Calu3 (cell line): ENCODE data around the gene RIOK2. TPM values are rescaled to one million over a fixed set of nuclear protein-coding genes. Genes with fewer than 3 reads are reported as not detected.
"Not testable (repeated sequence)": the region's sequence is repeated elsewhere in the genome, so short reads cannot be mapped to it uniquely, and the experiment has no call there.

Source experiments
- BruUV-seq: library from RNA; stranded (reverse); fragments of 400-500 nt; replicated peaks from 2 replicates; lab custom pipeline; 2021; lab: Mats Ljungman, UMichigan
- CTCF ChIA-PET: fragments of 300-600 bp; sonication (Branson Sonifier 250); formaldehyde crosslinking; loops from one replicate; lab custom pipeline; 2022; ENCODE audit warnings: antibody characterized with exemption; lab: Charles Lee
- DNase-seq: peaks from one replicate; pipeline ENCODE4 v3.0.0; 2022
- H3K27ac Mint-ChIP-seq: one replicate; pipeline ENCODE4 v1.8.0; 2022; ENCODE audit warnings: mixed read lengths; ENCODE audit not compliant: unreplicated experiment
- H3K27me3 Mint-ChIP-seq: one replicate; pipeline ENCODE4 v1.8.0; 2022; ENCODE audit warnings: mixed read lengths; ENCODE audit not compliant: unreplicated experiment
- H3K36me3 Mint-ChIP-seq: one replicate; pipeline ENCODE4 v1.8.0; 2022; ENCODE audit warnings: mild to moderate bottlenecking, moderate library complexity, mixed read lengths; ENCODE audit not compliant: insufficient read depth, unreplicated experiment
- H3K4me1 Mint-ChIP-seq: one replicate; pipeline ENCODE4 v1.8.0; 2022; ENCODE audit warnings: mild to moderate bottlenecking, low read depth, mixed read lengths; ENCODE audit not compliant: unreplicated experiment
- H3K4me3 Mint-ChIP-seq: one replicate; pipeline ENCODE4 v1.8.0; 2022; ENCODE audit warnings: mild to moderate bottlenecking, low read depth, moderate library complexity, mixed read lengths; ENCODE audit not compliant: unreplicated experiment
- H3K9me3 Mint-ChIP-seq: one replicate; pipeline ENCODE4 v1.8.0; 2022; ENCODE audit warnings: low read depth, mixed read lengths; ENCODE audit not compliant: unreplicated experiment
- CTCF ChIP-seq: fragments of 200-600 bp; IDR thresholded peaks from one replicate; pipeline ENCODE4 v1.8.0; 2022; ENCODE audit warnings: antibody characterized with exemption; ENCODE audit not compliant: unreplicated experiment
- intact Hi-C: fragments of 100-400 bp; cut with micrococcal nuclease; formaldehyde crosslinking; loops from one replicate; pipeline ENCODE4 v1.10.0; 2022; ENCODE audit not compliant: unreplicated experiment
- total RNA-seq: library from RNA; stranded (reverse); gene quantifications from 2 replicates; pipeline ENCODE4 v1.2.3, GENCODE V29; 2022

RIOK2 gene
- total RNA-seq, 1 experiment from 2014 or later: 28.6 TPM

- H3K36me3 Mint-ChIP-seq: no peaks in the 10 kb centered on the region
- H3K27me3 Mint-ChIP-seq: no peaks in the 10 kb centered on the region
- no peak overlapping the region for H3K27ac Mint-ChIP-seq
- no peak for DNase-seq
- H3K4me1 Mint-ChIP-seq: peaks cover 17% of the 10 kb centered on the region
- H3K4me3 Mint-ChIP-seq: no peak overlapping the region
- H3K9me3 Mint-ChIP-seq: peaks cover 2% of the 10 kb centered on the region
- CTCF ChIA-PET: no interaction called here
- no peak for TF ChIP-seq CTCF
- intact Hi-C loops: no loop called here
- no TSS peak for BruUV-seq
Observed at GRCh38 chr5:97193355-97193688, 10.3 kb upstream of the RIOK2 start.

- intact Hi-C loops: no loop called here
- H3K27me3 Mint-ChIP-seq: no peaks in the 10 kb centered on the region
- H3K9me3 Mint-ChIP-seq: peaks cover 2% of the 10 kb centered on the region
- peak; percentile 11 for DNase-seq
- H3K27ac Mint-ChIP-seq: no peak overlapping the region
- peaks cover 17% of the 10 kb centered on the region for H3K4me1 Mint-ChIP-seq
- H3K4me3 Mint-ChIP-seq: no peak overlapping the region
- no peak for TF ChIP-seq CTCF
- CTCF ChIA-PET: interaction anchor here (0.6 kb wide), 2 partner anchors 12 to 133 kb away, joined by 3 to 8 read pairs; no protein-coding TSS in a partner anchor
- H3K36me3 Mint-ChIP-seq: no peaks in the 10 kb centered on the region
- BruUV-seq: no TSS peak
Observed at GRCh38 chr5:97192580-97193354, 9.7 kb upstream of the RIOK2 start.

GRCh38 chr5:97191893-97192292, 8.8 kb upstream of the RIOK2 start:
- H3K27me3 Mint-ChIP-seq: no peaks in the 10 kb centered on the region
- DNase-seq: no peak
- intact Hi-C loops: no loop called here
- H3K36me3 Mint-ChIP-seq: no peaks in the 10 kb centered on the region
- no peak for TF ChIP-seq CTCF
- BruUV-seq: no TSS peak
- CTCF ChIA-PET: no interaction called here
- peaks cover 2% of the 10 kb centered on the region for H3K9me3 Mint-ChIP-seq
- H3K27ac Mint-ChIP-seq: no peak overlapping the region
- H3K4me3 Mint-ChIP-seq: no peak overlapping the region
- H3K4me1 Mint-ChIP-seq: peaks cover 17% of the 10 kb centered on the region

- peaks cover 21% of the 10 kb centered on the region for H3K4me1 Mint-ChIP-seq
- H3K36me3 Mint-ChIP-seq, BruUV-seq, H3K4me3 Mint-ChIP-seq, H3K9me3 Mint-ChIP-seq, CTCF ChIA-PET, H3K27me3 Mint-ChIP-seq, DNase-seq, intact Hi-C loops, H3K27ac Mint-ChIP-seq: not testable (repeated sequence)
Observed at GRCh38 chr5:97189523-97189922, 6.5 kb upstream of the RIOK2 start.

GRCh38 chr5:97183930-97184213, 825 bp upstream of the RIOK2 start:
- intact Hi-C loops: loop anchor here (2.0 to 5.0 kb wide), 3 partner anchors 38 to 1589 kb away; partner anchors contain the start of gene RGMB
- H3K4me3 Mint-ChIP-seq: peak overlapping the region; percentile 75
- peaks cover 34% of the 10 kb centered on the region for H3K4me1 Mint-ChIP-seq
- no peak for DNase-seq
- H3K36me3 Mint-ChIP-seq: peaks cover 29% of the 10 kb centered on the region
- no peak for TF ChIP-seq CTCF
- H3K27ac Mint-ChIP-seq: peak overlapping the region; percentile 97
- H3K27me3 Mint-ChIP-seq: no peaks in the 10 kb centered on the region
- CTCF ChIA-PET: no interaction called here
- peaks cover 2% of the 10 kb centered on the region for H3K9me3 Mint-ChIP-seq
- TSS peak; percentile 71 for BruUV-seq
